ENCODE data around the gene BLVRB. TPM values are rescaled to one million over a fixed set of nuclear protein-coding genes. Genes with fewer than 3 reads are reported as not detected.

The BLVRB gene
- total and polyA plus RNA-seq, 2 of the 8 experiments (the other 6 are each of a cell fraction or from before 2014, with no cell fraction given): 28.7 to 182 TPM

GRCh38 chr19:40444825-40445312, 20.7 kb downstream of the BLVRB start:
- H3K23ac ChIP-seq (ENCODE audit: insufficient read length): no peak overlapping the region
- peaks cover 0 to 5% of the 10 kb centered on the region in 2 experiments for H4K20me1 ChIP-seq (replicated peaks in 1 of 2; ENCODE audit: control insufficient read depth in 1 of 2, insufficient read depth in 2 of 2, low read length in 2 of 2)
- no peak overlapping the region for H3K14ac ChIP-seq (ENCODE audit: insufficient read length)
- WGBS, 2 experiments (ENCODE audit: extremely low coverage in 1 of 2, insufficient coverage in 1 of 2, insufficient read length in 1 of 2, insufficient replicate concordance in 2 of 2, low coverage in 1 of 2, low lambda C conversion rate in 2 of 2, missing lambda C conversion rate in 1 of 2): 44% methylated on average over 12 of the region's 18 CpGs; no CpG with 5 or more reads in 1 of the 2 experiments
- peak overlapping the region; percentile 92 for H2BK5ac ChIP-seq (ENCODE audit: low read depth, low read length)
- peak overlapping the region; percentile 32 for H3K56ac ChIP-seq (replicated peaks; ENCODE audit: insufficient read length, low read depth, low read length)
- H3K4me3 ChIP-seq (ENCODE audit: extremely low read depth in 1 of 4, insufficient read depth in 2 of 4, low read depth in 3 of 4, low read length in 4 of 4): peak overlapping the region; percentile 55 to 99 (median 98)
- H3K27me3 ChIP-seq (replicated peaks in 1 of 4; ENCODE audit: control insufficient read depth in 3 of 4, extremely low read depth in 1 of 4, insufficient read depth in 3 of 4, low read length in 3 of 4): no peaks in the 10 kb centered on the region
- H3K9ac ChIP-seq (replicated peaks in 1 of 4; ENCODE audit: extremely low read depth in 1 of 4, low read depth in 3 of 4, low read length in 3 of 4): peak overlapping the region in 3 of 4 experiments; percentile 70 to 78 (median 70); a peak in 6 of 7 replicates
- DNase-seq (ENCODE audit: low read depth in 1 of 2, low spot score in 2 of 2): no peak
- no peaks in the 10 kb centered on the region for H3K9me3 ChIP-seq (ENCODE audit: insufficient read depth in 2 of 2, low read depth in 1 of 2, low read length in 1 of 2)
- peaks cover 3 to 9% (median 7%) of the 10 kb centered on the region in 4 experiments; a peak in 6 of 7 replicates for H3K4me1 ChIP-seq (replicated peaks in 1 of 4; ENCODE audit: control insufficient read depth in 3 of 4, insufficient read depth in 4 of 4, low read length in 3 of 4)
- peak overlapping the region; percentile 89 for H3K27ac ChIP-seq (ENCODE audit: low read depth, low read length)
- H2BK120ac ChIP-seq (replicated peaks; ENCODE audit: low read depth, low read length): no peak overlapping the region
- peak overlapping the region; percentile 43 for H4K5ac ChIP-seq (ENCODE audit: insufficient read length, low read depth, low read length)
- H2AK5ac ChIP-seq (ENCODE audit: low read depth, low read length): no peak overlapping the region
- no peak overlapping the region for H2BK20ac ChIP-seq (ENCODE audit: low read length)
- ChIA-PET CTCF (ENCODE audit: partially characterized antibody) (interaction anchor here (0.7 to 5.1 kb wide), 4 partner anchors 9 to 24 kb away, joined by 3 to 29 read pairs (median 3); partner anchors contain the start of gene BLVRB), POLR2A (ENCODE audit: partially characterized antibody) (interaction anchor here (0.8 to 4.4 kb wide), 7 partner anchors 9 to 35 kb away, joined by 3 to 40 read pairs (median 4); partner anchors contain the start of gene PRX)
- H2BK12ac ChIP-seq (ENCODE audit: low read depth, low read length): peak overlapping the region; percentile 90; the same call in 1 of the 2 replicates
- H4K91ac ChIP-seq (replicated peaks; ENCODE audit: insufficient read length, low read length): no peak overlapping the region
- peak overlapping the region; percentile 61; the same call in 1 of the 2 replicates for H2AFZ ChIP-seq (ENCODE audit: low read length)
- H3K18ac ChIP-seq (ENCODE audit: extremely low read depth, low read length): peak overlapping the region; percentile 68; the same call in 1 of the 2 replicates
- H3K79me1 ChIP-seq (ENCODE audit: low read depth, low read length): no peaks in the 10 kb centered on the region; the same call in 1 of the 2 replicates
- H2BK15ac ChIP-seq (ENCODE audit: low read length): no peak overlapping the region
- H4K8ac ChIP-seq (ENCODE audit: extremely low read depth, insufficient read depth, low read length): peak overlapping the region; percentile 35; the same call in 1 of the 2 replicates
- no peak overlapping the region for H3K4ac ChIP-seq (replicated peaks; ENCODE audit: insufficient read length, low read depth, low read length)
- peaks cover 7% of the 10 kb centered on the region; the same call in 1 of the 2 replicates for H3K23me2 ChIP-seq (ENCODE audit: low read depth, low read length)
- H3K79me2 ChIP-seq (ENCODE audit: control insufficient read depth in 1 of 2, insufficient read depth in 2 of 2, low read length in 2 of 2): peaks cover 0 to 23% of the 10 kb centered on the region in 2 experiments; a peak in 2 of 4 replicates
- H3K4me2 ChIP-seq (ENCODE audit: insufficient read depth in 1 of 2, low read depth in 2 of 2, low read length in 2 of 2): peak overlapping the region; percentile 57 to 92
- no peak for FAIRE-seq
- peaks cover 9 to 17% (median 11%) of the 10 kb centered on the region in 4 experiments; a peak in 6 of 8 replicates for H3K36me3 ChIP-seq (ENCODE audit: control insufficient read depth in 2 of 4, insufficient read depth in 4 of 4, low read length in 3 of 4)
- TF ChIP-seq YY1 (IDR thresholded peaks at IDR 0.05; ENCODE audit: low read depth, low read length) (peak; percentile 66), USF2 (IDR thresholded peaks at IDR 0.05; ENCODE audit: low read length) (no peak), SP1 (IDR thresholded peaks at IDR 0.05; ENCODE audit: low read depth, low read length) (no peak), HDAC6 (IDR thresholded peaks at IDR 0.05; ENCODE audit: low read depth, low read length) (no peak), EZH2 (IDR thresholded peaks at IDR 0.05; ENCODE audit: low read depth, low read length, severe bottlenecking) (no peak), JUND (IDR thresholded peaks at IDR 0.05; ENCODE audit: low read length) (no peak), E2F6 (IDR thresholded peaks at IDR 0.05) (no peak), RAD21 (IDR thresholded peaks at IDR 0.05 in 1 of 2, conservative IDR thresholded peaks at IDR 0.05 in 1 of 2; ENCODE audit: low read depth in 2 of 2, low read length in 2 of 2) (peak; percentile 46 to 52), TAF7 (optimal IDR thresholded peaks at IDR 0.05; ENCODE audit: borderline replicate concordance, low read depth, low read length) (peak; percentile 38), PHF8 (conservative IDR thresholded peaks at IDR 0.05; ENCODE audit: low read depth, low read length) (0 out of 2 replicates have a peak, but pooled peaks have one; percentile 13)

Measured in H1 (cell line).